Motor neuron (in vitro differentiated cells): Measurements from ENCODE around the gene FAM50A. TPM values are rescaled to one million over a fixed set of nuclear protein-coding genes. Genes with fewer than 3 reads are reported as not detected.

ENCODE experiments used
- ATAC-seq, 8 experiments: fragments of 200-7000 bp; cut with Tn5 transposase; replicated peaks in 6 of 8; 2 replicates each; pipeline ENCODE4 v1.8.0; 2021; ENCODE audit warnings: mild to moderate bottlenecking in 8 of 8, moderate library complexity in 8 of 8
- H3K27ac ChIP-seq, 2 donors: fragments of 250-450 bp; sonication (Bioruptor Pico); 2 replicates each; pipeline ENCODE4 v1.9.0; 2021; ENCODE audit warnings: antibody characterized with exemption in 2 of 2, mild to moderate bottlenecking in 2 of 2, moderate library complexity in 1 of 2
- H3K4me1 ChIP-seq, 2 donors: fragments of 250-450 bp; sonication (Bioruptor Pico); replicated peaks in 1 of 2; 2 replicates each; pipeline ENCODE4 v1.6.1; 2021; ENCODE audit warnings: antibody characterized with exemption in 2 of 2, mild to moderate bottlenecking in 2 of 2, moderate library complexity in 1 of 2
- H3K4me3 ChIP-seq, 5 donors: fragments of 250-450 bp; sonication (Bioruptor Pico); 2 replicates each; pipeline ENCODE4 v1.9.0; 2021; ENCODE audit warnings: antibody characterized with exemption in 5 of 5, mild to moderate bottlenecking in 5 of 5, moderate library complexity in 4 of 5
- WGBS, 10 experiments: fragments of 450-650 bp; shearing (Covaris generic); methylation state at CpG; one replicate each; pipeline ENCODE4 v1.0.0; 2022; 5-methylcytosine and 5-hydroxymethylcytosine counted together
- in situ Hi-C, 9 experiments: fragments of 400-800 bp; cut with MboI; loops; one replicate each; pipeline ENCODE4 v1.15.0; 2021; ENCODE audit warnings: low sequenced_read_pairs in 9 of 9, low pct_unique_long_range_greater_than_20kb in 2 of 9; ENCODE audit not compliant: unreplicated experiment in 9 of 9
- total RNA-seq, 8 experiments: library from RNA; unstranded; fragments of 300-600 nt; gene quantifications; 2 replicates each; pipeline versions ENCODE4 v1.2.3 to v1.2.4, GENCODE V29; 2022

The FAM50A gene
- total RNA-seq, 8 experiments from 2014 or later: 52.4 to 127 (median 74.5) TPM

DNA sequence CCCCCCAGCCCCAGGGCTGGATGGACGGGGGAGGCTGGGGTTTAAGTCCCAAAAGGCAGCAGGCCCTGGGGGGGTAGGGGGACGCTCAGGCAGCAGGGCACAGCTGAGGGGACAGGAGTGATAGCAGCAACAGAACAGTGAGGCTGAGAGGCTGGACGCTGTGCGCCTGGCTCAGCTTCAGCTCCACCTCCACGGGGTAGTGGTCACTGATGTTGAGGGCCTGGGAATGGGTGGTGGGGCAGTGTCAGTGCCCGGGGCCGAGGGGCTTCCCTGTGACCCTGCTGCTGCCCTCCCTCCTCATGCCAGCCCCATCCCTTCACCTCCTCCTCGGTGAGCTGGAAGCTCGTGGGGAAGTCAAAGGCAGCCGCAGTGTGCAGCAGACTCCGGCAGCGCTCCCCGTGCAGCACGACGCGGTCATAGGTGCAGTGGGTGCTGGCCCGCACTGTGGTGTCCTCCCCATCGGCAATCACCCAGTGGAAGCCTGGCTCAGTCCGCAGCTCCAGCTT, 41.3 kb upstream of the FAM50A start:
- WGBS, 10 experiments: no CpG with 5 or more reads among the region's 19 CpGs
- Histone ChIP-seq H3K4me1 (peaks cover 9 to 10% of the 10 kb centered on the region in 2 donors), H3K4me3 (no peak overlapping the region), H3K27ac (no peak overlapping the region)
- in situ Hi-C loops: no loop called here
- peak in 5 of 8 experiments; percentile 0 to 19 (median 5) for ATAC-seq

DNA sequence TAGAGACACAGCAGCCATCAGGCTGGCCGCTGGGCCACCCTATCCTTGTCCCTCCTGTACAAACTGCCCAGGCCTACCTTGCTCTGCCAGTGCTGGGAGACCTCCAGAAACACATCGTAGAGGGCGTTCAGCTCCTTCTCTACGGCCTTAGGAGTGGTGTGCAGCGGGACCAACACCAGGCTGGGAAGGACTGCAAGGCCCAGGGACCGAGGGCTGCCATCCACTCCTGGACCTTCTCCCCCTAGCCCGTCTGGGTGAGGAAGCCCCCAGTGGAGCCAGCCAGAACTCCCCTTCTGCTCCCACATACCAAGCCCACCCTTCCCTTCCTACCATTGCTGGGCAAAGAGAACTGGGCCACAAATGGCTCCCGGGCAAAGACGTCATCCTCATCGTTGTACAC, 40.7 kb upstream of the FAM50A start:
- WGBS, 10 experiments: 25 to 94% methylated on average over 2 to 3 of the region's 10 CpGs; no CpG with 5 or more reads in 8 of the 10 experiments

DNA sequence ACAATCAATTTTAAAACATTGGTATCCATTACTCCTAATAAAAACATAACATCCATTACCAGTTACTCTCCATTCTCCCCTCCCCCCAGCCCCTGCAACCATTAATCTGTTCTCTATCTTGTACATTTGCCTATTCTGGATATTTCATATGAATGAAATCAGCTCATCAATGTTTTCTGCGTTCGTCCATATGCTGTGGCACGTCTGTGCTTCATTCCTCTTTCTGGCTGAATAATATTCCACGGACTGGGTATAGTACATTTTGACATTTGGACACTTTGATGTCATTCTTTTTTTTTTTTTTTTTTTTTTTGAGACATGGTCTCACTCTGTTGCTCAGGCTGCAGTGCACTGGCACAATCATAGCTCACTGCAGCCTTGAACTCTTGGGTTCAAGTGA, 40.1 kb upstream of the FAM50A start:
- no peak overlapping the region for H3K4me3 ChIP-seq
- H3K27ac ChIP-seq: no peak overlapping the region
- WGBS, 10 experiments: 63 to 96% (median 69%) methylated on average over 2 to 4 of the region's 4 CpGs; no CpG with 5 or more reads in 6 of the 10 experiments
- ATAC-seq: no peak
- peaks cover 9 to 10% of the 10 kb centered on the region in 2 donors for H3K4me1 ChIP-seq
- in situ Hi-C loops: no loop called here

More for the DNA sequence above, 40.7 kb upstream of the FAM50A start:
- Histone ChIP-seq H3K4me1 (peaks cover 9 to 10% of the 10 kb centered on the region in 2 donors), H3K4me3 (no peak overlapping the region), H3K27ac (no peak overlapping the region)
- in situ Hi-C loops: no loop called here
- ATAC-seq: peak in 6 of 8 experiments; percentile 1 to 12 (median 6)

DNA sequence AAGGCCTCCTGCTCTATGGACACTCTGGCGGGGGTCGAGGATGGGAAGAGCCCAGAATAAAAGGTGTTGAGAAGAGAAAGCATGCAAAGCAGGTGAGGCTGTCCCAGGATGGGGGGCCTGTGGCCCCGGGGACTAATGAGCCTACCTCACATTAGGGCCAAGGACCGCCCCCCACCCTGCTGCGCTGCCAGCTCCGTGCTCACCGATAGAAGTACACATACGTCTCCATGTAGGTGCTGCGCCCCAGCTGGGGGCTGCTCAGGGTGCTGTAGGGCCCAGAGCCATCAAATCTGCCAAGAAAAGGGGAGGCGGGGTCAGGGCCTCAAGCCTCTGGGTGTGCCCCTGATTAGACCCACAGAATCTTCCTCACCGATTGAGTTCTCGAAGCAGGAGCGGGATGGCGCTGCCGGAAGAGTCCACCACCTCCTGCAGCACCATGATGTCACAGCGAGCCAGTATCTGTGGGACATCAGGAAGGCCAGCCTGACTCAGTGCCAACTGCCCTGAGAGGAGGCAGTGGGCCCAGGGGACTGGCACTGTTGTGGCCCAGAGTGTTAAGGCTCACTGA, 39.2 kb upstream of the FAM50A start:
- H3K4me1 ChIP-seq: peaks cover 5 to 6% of the 10 kb centered on the region in 2 donors
- WGBS, 10 experiments: 68% methylated on average over 9 of the region's 16 CpGs; no CpG with 5 or more reads in 9 of the 10 experiments
- in situ Hi-C loops: no loop called here
- no peak overlapping the region for H3K27ac ChIP-seq
- ATAC-seq: peak in 1 of 8 experiments; percentile 1
- H3K4me3 ChIP-seq: no peak overlapping the region

DNA sequence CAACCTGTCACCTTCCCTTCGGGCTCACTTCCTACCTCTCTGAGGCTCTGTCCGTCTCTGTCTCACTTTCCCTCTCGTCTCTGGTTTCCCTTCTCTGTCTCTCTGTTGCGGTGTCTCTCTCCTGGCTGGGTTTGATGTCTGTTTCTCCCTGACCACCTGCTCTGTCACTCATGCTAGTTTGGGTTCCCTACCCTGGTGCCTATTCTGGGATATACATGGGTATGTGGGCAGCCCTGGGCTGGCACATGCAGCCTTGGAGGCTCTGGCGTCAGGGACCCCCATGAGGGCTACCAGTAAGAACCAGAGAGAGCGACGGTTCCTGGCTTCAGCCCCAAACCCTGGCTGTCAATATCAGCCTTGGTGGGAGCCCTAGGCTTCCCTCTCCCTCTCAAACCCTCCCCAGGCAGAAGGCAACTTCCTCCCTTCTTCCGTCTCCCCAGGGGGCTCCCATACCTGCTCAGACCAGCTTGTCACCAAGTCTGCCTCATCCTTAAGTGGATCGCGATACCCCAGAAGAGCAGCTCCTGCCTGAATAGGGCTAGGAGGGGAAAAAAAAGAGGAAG, 35.2 kb upstream of the FAM50A start:
- in situ Hi-C loops: no loop called here
- Histone ChIP-seq H3K4me1 (peaks cover 9 to 10% of the 10 kb centered on the region in 2 donors), H3K4me3 (peak overlapping the region in 1 of 5 donors; percentile 0), H3K27ac (no peak overlapping the region)
- 25 to 48% methylated on average over 2 of the region's 10 CpGs; no CpG with 5 or more reads in 8 of the 10 experiments for WGBS, 10 experiments
- no peak for ATAC-seq

DNA sequence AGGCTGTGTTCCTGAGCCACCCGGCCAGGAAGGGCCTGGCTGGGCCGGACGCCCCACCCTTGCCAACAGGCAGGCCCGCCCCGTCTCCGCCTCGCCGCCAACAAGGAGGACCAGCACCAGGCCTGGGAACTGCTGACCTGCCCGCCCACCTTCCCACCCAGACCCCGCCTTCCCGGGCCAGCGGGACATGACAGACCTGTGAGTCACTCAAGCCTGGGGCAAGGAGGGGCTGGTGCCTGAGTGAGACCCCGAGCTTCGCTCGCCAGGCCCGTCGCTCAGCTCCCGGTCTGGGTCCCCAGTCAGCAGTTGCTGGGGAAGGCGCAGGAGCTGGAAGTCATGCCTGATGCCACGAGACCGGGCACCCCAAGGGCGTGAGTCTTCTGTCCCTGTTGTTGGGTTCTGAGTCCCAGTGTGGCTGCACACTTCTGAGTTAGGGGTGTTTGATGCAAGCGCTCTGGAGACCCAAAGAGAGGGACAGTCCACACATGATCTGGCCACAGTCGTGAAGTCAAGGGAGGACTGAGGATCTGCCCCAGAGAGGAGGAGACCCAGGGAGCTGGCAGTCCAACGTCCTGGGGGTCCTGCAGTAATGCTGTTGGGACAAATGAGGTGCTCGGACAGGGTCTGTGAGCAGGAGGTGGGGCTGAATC, 34.6 kb upstream of the FAM50A start, which contains the start of gene DNASE1L1:
DNASE1L1 (minus strand) TSS at position 33 of the 650 bp plus-strand sequence. CDS start 3,686 bp downstream, outside the sequence.
- peak; percentile 53 to 77 (median 65) for ATAC-seq
- peak within 1 kb of the TSS in 1 of 2 donors; percentile 46 for H3K27ac ChIP-seq
- in situ Hi-C loops: no loop called here
- 0 to 49% methylated on average over 1 to 7 of the region's 26 CpGs; no CpG with 5 or more reads in 8 of the 10 experiments for WGBS, 10 experiments
- peak within 1 kb of the TSS in 1 of 5 donors; percentile 0 for H3K4me3 ChIP-seq
- H3K4me1 ChIP-seq: peaks cover 9 to 10% of the 10 kb centered on the region in 2 donors

DNA sequence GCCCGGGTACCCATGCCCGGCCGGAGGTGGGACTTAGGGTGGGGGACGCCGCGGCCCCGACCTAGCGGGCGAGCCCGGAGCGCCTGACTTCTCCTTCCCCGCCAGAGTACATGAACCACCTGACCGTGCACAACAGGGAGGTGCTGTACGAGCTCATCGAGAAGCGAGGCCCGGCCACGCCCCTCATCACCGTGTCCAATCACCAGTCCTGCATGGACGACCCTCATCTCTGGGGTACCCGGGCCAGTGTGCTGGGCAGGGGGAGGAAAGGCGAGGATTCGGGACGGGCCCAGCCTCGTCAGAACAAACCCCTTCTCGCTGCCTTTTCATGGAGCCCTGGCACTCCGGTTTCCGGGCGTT, 32.0 kb upstream of the FAM50A start:
- peak overlapping the region; percentile 70 to 97 (median 84) for H3K4me3 ChIP-seq
- WGBS, 10 experiments: no CpG with 5 or more reads among the region's 29 CpGs
- in situ Hi-C loops: no loop called here
- H3K27ac ChIP-seq: peak overlapping the region; percentile 91 to 92
- H3K4me1 ChIP-seq: peaks cover 9 to 10% of the 10 kb centered on the region in 2 donors
- peak; percentile 48 to 90 (median 77) for ATAC-seq

DNA sequence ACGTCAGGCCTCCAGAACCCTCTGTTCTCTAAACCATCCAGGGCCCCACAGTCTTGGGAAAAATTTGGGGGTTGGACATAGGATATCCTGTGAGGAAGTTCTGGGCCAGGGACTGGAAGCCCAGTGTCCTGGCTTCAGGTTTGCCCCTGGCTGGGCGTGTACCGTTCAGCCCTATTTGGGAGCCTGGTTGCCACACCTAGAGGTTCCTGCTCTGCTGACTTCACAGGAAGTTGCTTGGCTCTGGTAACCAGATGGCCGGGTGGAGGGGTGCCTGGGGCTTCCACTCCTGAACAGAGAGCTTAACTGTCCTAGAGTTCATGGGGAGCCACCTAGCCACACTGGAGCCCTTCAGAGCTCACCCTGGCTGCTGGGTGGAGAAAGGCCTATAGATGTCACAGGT, 31.5 kb upstream of the FAM50A start:
- in situ Hi-C loops: no loop called here
- H3K4me1 ChIP-seq: peaks cover 9 to 10% of the 10 kb centered on the region in 2 donors
- H3K27ac ChIP-seq: peak overlapping the region; percentile 91 to 92

DNA sequence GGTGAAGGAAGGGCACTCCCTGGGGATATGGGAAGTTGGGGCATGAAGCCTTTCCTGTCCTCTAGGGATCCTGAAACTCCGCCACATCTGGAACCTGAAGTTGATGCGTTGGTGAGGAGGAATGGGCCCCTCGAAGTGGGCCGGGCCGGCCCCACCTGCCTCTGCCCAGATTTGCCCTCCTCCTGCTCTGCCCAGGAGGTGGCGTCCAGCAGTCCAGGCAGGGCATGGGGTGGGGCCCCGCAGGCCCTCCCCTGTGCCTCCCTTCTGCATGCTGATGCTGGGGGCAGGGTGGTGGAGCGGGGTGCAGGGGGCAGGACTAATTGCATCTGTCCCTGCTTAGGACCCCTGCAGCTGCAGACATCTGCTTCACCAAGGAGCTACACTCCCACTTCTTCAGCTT, 30.8 kb upstream of the FAM50A start:
- in situ Hi-C loops: no loop called here
- ATAC-seq: no peak
- WGBS, 10 experiments: no CpG with 5 or more reads among the region's 8 CpGs
- Histone ChIP-seq H3K4me3 (no peak overlapping the region), H3K27ac (no peak overlapping the region), H3K4me1 (peaks cover 9 to 10% of the 10 kb centered on the region in 2 donors)

More for the DNA sequence above, 31.5 kb upstream of the FAM50A start:
- 0 to 43% methylated on average over 2 of the region's 4 CpGs; no CpG with 5 or more reads in 8 of the 10 experiments for WGBS, 10 experiments
- peak in 3 of 8 experiments; percentile 6 to 29 (median 7) for ATAC-seq
- H3K4me3 ChIP-seq: peak overlapping the region; percentile 70 to 97 (median 84)

DNA sequence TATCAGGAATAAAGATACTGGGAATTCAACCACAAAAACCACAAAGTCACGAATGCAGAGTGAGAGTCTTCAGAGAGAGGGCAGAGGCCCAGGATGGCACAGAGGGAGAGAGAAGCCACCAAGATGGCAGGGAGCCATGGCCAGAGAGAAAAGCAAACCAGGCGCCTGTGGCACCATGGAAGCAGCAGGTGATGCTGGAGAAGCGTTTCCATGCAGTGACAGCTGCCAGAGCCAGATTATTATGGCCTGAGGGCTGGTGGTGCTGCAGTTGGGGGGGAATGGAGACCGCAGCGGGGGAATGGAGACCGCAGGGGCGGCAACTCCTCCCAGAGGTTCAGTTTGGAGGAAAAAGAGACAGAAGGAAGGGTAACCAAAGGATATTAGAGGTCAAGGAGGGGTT, 26.8 kb upstream of the FAM50A start:
- WGBS, 10 experiments: 58 to 100% methylated on average over 1 to 2 of the region's 7 CpGs; no CpG with 5 or more reads in 8 of the 10 experiments
- H3K4me1 ChIP-seq: peaks cover 5% of the 10 kb centered on the region in 2 donors
- in situ Hi-C loops: no loop called here
- H3K27ac ChIP-seq: no peak overlapping the region
- no peak overlapping the region for H3K4me3 ChIP-seq
- no peak for ATAC-seq

DNA sequence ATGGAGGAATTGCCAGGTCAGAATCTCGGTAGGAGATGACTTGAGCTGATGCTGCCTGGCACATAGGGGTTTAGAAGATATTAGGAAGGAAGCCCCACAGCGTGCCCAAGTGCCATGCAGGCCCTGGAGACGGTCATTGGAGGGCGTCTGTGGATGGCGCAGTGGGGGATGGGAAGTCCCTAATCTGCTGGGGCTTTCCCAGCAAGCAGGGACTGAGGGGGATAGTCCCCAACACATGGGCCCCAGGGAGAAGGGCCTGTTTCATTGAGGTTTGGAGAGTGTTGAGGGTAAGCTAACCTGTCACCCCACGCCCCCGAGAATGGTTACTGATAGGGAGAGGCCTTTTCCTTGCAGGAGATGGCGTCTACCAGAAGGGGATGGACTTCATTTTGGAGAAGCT, 24.8 kb upstream of the FAM50A start:
- in situ Hi-C loops: no loop called here
- Histone ChIP-seq H3K27ac (no peak overlapping the region), H3K4me1 (no peaks in the 10 kb centered on the region), H3K4me3 (no peak overlapping the region)
- ATAC-seq: no peak
- WGBS, 10 experiments: 47% methylated on average over 3 of the region's 8 CpGs; no CpG with 5 or more reads in 9 of the 10 experiments

DNA sequence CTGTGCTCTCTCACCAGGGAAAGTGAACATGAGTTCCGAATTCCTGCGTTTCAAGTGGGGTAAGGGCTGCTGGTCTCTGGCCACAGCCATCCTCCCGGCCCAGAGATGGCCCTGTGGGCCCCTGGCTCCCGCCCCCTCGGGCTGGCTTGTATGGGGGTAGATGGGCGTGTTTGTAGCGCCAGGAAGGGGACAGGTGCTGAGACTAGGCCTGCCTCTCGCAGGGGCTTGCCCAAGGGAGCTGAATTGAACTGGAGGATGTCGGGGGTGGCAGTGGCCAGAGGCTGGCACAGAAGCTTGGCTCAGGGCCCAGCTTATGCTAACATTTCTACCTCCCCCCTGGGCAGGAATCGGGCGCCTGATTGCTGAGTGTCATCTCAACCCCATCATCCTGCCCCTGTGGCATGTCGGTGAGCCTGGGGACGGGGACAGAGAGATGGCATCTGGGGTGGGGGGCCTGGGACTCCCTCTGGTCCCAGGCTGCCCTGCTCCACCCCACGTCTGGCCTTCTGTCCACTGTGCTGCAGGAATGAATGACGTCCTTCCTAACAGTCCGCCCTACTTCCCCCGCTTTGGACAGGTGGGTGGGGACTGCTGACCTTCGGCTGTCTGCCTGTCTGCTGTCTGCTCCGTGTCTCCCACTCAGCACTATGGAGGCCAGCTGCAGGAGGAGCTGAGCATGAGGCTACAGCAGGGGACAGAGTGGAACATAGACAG, 24.1 kb upstream of the FAM50A start:
- peak in 2 of 8 experiments; percentile 11 to 28 for ATAC-seq
- WGBS, 10 experiments: 52% methylated on average over 7 of the region's 19 CpGs; no CpG with 5 or more reads in 9 of the 10 experiments
- no peak overlapping the region for H3K4me3 ChIP-seq
- in situ Hi-C loops: no loop called here
- H3K4me1 ChIP-seq: no peaks in the 10 kb centered on the region
- no peak overlapping the region for H3K27ac ChIP-seq

DNA sequence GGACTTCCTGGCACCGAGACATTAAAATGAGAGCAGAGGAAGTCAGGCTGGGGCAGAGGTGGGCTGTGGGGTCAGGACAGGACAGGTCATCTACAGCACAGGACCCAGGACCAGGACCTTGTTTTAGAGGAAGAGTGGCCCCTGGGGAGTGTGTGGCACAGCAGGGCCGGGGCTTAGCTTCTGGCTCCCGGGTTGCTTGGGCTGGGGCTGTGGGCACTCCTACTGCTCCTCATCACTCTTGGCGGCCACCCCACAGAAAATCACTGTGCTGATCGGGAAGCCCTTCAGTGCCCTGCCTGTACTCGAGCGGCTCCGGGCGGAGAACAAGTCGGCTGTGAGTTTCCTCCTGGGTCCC, 23.6 kb upstream of the FAM50A start:
- H3K4me3 ChIP-seq: no peak overlapping the region
- no peak overlapping the region for H3K27ac ChIP-seq
- WGBS, 10 experiments: no CpG with 5 or more reads among the region's 10 CpGs
- no peak for ATAC-seq
- H3K4me1 ChIP-seq: no peaks in the 10 kb centered on the region
- in situ Hi-C loops: no loop called here
